Cardiac fibroblast (primary cell): ENCODE measurements around the gene SULT2A1.
A peak's percentile ranks its signal among the peaks of the same experiment; 100 is the strongest.

Source experiments
- DNase-seq, 2 donors: peaks; one replicate each; pipeline versions ENCODE4 v3.0.0 to v3.0.0-alpha.2; 2010; ENCODE audit warnings: low read depth in 2 of 2
- H3K4me3 ChIP-seq, 2 donors: replicated peaks in 1 of 2; 1 replicate in 1 of 2; 2 replicates in 1 of 2; pipeline ENCODE4 v1.5.1; 2011; ENCODE audit warnings: low read depth in 2 of 2, low read length in 2 of 2, mild to moderate bottlenecking in 2 of 2, moderate library complexity in 1 of 2
- TF ChIP-seq, protein P1 (sequence below): IDR thresholded peaks from one replicate; pipeline ENCODE4 v1.5.1; 2011; ENCODE audit warnings: low read depth, mild to moderate bottlenecking, low read length, inconsistent platforms

The SULT2A1 gene

DNA sequence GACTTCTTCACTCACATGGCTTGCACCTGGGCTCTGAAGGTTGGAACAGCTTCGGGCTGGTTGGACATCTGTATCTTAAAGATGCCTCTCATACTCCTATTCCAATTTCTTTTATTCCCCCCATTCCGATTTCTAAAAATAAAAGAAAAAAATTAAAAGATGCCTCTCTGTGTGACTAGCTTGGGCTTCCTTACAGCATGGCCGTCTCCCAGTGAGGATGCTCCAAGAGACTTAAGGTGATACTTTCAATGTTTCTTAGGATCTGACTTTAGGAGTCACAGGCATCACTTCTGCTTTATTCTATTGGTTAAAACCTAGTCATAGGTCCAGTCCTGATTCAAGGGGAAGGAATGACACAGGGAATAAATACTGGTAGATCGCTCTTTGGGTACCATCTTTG lies 9.9 kb upstream of the SULT2A1 start:
- H3K4me3 ChIP-seq, result no peak overlapping the region
- DNase-seq, result no peak
- TF ChIP-seq, protein P1, sequence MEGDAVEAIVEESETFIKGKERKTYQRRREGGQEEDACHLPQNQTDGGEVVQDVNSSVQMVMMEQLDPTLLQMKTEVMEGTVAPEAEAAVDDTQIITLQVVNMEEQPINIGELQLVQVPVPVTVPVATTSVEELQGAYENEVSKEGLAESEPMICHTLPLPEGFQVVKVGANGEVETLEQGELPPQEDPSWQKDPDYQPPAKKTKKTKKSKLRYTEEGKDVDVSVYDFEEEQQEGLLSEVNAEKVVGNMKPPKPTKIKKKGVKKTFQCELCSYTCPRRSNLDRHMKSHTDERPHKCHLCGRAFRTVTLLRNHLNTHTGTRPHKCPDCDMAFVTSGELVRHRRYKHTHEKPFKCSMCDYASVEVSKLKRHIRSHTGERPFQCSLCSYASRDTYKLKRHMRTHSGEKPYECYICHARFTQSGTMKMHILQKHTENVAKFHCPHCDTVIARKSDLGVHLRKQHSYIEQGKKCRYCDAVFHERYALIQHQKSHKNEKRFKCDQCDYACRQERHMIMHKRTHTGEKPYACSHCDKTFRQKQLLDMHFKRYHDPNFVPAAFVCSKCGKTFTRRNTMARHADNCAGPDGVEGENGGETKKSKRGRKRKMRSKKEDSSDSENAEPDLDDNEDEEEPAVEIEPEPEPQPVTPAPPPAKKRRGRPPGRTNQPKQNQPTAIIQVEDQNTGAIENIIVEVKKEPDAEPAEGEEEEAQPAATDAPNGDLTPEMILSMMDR, result no peak

- DNase-seq, result no peak
- no peak overlapping the region for H3K4me3 ChIP-seq
- TF ChIP-seq, protein P1, result no peak
These were observed 9.2 kb upstream of the SULT2A1 start for GRCh38 chr19:47895165-47895782.

- TF ChIP-seq, protein P1, result no peak
- DNase-seq, result peak; percentile 9 to 28
- no peak overlapping the region for H3K4me3 ChIP-seq
These were observed 6.0 kb upstream of the SULT2A1 start for GRCh38 chr19:47891923-47892666.

DNA sequence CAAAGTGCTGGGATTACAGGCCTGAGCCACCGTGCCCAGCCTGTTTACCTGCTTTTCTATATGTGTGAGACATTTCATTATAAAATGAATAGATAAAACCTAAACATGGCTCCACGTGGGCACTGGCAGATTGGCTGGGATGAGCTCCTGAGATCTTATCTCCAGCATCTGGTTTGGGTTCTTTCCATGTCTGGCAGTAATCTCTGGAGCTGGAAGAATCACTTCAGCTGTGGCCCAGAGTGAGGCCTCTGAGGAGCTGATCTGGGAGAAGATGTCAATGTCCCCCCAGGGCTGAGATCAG lies 5.5 kb upstream of the SULT2A1 start:
- H3K4me3 ChIP-seq, result no peak overlapping the region
- DNase-seq, result no peak
- TF ChIP-seq, protein P1, result no peak

DNA sequence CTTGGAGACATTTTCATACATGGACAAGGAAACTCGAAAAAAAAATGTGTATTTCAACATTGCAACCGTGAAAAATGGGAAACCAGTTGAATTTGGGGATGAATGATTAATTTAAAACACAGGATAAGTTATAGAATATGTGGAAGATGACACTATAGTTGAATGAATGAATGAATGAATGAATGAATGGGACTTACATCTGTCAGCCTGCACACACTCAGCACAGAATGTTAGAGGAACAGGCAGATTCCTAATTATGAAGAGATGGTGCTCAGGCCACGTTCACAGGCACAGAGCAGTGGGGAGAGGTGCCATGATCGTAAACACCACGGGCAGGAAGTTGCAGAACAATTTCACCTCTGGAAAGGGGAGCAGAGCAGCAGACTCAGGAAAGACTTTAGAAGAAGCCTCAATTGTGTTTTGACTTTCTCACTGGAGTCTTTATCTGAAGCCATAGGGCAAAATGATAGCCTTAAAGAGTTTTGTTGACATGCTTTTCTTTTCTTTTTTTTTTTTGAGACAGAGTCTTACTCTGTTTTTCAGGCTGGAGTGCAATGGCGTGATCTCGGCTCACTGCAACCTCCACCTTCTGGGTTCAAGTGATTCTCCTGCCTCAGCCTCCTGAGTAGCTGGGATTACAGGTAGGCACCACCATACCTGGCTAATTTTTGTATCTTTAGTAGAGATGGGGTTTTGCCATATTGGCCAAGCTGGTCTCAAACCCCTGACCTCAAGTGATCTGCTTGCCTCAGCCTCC lies 4.9 kb upstream of the SULT2A1 start:
- DNase-seq, result no peak
- H3K4me3 ChIP-seq, result no peak overlapping the region
- TF ChIP-seq, protein P1, result no peak

GRCh38 chr19:47885067-47885463 lies 1.1 kb downstream of the SULT2A1 start:
- TF ChIP-seq, protein P1, result no peak
- no peak overlapping the region for H3K4me3 ChIP-seq
- DNase-seq, result no peak
